Parietal lobe (tissue), 1 donor: ENCODE results near the gene IL22RA1. TPM values are rescaled to one million over a fixed set of nuclear protein-coding genes. Genes with fewer than 3 reads are reported as not detected.

Source experiments
- total RNA-seq: library from RNA; depleted of rRNA; stranded (reverse); fragments of >200 nt; gene quantifications from one replicate; pipeline ENCODE4 v1.2.3, GENCODE V29; 2014

IL22RA1 gene, protein sequence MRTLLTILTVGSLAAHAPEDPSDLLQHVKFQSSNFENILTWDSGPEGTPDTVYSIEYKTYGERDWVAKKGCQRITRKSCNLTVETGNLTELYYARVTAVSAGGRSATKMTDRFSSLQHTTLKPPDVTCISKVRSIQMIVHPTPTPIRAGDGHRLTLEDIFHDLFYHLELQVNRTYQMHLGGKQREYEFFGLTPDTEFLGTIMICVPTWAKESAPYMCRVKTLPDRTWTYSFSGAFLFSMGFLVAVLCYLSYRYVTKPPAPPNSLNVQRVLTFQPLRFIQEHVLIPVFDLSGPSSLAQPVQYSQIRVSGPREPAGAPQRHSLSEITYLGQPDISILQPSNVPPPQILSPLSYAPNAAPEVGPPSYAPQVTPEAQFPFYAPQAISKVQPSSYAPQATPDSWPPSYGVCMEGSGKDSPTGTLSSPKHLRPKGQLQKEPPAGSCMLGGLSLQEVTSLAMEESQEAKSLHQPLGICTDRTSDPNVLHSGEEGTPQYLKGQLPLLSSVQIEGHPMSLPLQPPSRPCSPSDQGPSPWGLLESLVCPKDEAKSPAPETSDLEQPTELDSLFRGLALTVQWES
- total RNA-seq: not detected

DNA sequence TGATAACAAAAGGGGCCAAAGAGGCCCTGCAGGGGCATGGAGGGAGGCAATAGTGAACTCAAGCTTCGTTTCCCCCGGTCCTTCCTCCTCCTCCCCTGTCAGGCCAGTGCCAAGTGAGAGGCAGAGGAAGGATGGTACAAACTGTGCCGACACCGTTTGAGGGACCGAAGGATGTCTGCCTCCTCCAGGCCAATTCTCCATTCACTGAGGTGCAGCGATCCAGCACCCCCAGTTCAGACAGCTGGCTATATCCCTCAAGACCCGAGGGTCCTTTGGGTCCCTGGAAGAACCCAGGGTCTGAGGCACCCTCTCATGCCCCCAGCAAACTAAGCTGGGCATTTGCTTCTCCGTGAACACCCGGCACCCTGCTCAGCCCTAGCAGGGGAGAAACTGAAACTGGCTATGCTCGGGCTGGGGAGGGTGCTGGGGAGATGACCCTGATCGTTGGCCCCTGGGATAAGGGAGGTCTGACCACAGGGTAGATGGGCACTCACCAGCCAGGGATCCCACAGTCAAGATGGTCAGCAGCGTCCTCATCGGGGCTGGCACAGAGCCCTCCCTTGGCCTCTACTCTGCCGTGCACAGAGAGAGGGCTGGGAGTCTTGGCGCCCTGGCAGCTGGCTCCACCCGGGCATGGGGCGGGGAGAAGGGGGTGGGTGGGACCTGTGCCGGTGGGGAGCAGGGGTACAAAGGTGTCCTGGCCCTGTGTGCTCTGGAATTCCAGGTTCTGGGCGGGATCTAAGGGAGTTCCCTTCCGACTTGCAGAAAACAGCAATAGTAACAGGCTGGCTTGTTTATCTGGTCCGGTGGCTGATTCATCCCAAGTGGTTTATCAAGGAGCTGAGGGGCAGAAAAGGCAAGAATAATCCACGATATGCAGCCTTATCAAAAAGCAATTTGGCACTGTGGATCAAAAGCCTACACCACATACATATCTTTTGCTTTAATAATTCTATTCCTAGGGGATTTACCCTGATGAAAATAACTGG lies at the start of gene IL22RA1:
Gene IL22RA1, minus strand, starts transcription at position 595 of the 989 bp plus-strand sequence. Its CDS starts 58 bp downstream, at position 537.

DNA sequence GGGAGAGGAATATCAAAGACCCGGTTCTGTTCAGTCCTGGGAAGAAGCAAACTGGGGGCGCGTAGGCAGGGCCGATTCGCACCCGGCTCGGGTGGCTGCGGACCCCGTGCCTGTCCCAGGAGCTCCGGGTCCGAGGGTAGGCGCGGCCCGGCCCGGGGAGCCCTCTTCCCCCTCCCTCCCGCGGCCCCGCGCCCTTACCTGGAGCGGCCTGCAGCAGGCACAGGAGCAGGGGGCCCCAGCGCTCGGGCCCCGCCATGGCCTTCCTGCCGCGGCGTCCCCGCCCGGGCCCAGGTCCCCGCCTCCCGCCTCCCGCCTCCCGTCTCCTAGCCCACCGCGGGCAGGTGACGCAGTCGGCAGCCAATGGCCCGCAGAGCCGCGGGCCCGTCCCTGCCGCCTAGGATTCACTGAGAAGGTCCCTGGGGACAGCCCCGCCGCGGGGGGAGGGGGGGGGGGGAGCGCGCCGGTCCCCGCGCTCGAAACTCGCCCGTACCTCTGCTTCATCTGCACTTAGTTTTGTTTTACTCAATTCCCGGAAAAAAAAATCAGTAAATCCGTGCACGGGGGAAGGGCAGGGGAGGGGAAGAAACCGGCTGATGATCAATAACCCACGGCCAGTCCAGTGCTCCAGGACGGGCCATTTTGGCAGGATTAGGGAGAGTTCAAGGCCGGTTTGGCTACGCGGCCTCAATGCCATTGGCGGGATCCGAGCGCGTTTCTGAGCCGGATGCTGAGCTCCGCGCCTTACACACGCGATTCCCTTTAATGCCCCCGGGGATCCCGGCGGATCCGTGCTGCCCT lies 44.3 kb upstream of the IL22RA1 start, which contains the start of gene IFNLR1:
Gene IFNLR1, minus strand, starts transcription at position 297 of the 798 bp plus-strand sequence. Its CDS starts 41 bp downstream, at position 256.

DNA sequence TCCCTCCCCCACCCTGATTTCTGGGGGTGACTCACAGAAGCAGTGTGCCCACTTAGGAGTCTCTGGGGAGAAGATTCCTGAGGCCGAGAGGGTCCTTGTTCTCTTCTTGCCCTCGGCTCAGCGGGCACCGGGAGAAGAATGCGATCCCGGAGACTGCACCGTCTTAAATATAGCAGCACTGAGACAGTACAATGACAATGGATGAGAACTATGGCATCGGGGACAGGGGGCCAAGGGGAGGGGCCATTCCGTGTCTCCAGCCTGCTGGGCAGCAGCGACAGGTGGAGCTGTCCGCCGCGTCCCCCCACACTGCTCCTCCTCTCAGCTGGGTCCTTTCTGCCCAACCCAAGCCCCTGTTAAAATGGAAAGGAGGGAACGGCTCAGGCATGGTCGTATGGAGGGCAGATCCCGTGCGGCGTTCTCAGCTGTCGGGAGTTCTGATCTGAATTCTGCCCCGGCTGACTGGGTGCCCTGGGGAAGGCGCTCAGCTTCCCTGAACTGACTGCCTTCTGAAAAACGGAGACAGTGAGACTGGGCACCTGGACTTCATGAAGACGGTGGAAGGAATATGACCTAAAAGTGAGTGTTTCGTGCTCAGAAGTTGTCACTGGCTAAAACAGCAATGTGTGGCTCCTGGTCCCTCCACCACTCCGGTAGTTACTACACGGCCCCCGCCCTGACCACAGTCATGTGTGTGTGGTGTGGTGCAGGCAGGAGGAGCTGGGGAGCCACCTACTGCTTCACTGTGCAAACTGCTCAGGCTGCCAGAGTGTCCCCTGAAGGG lies 30.8 kb downstream of the IL22RA1 start, which contains the start of gene MYOM3:
Gene MYOM3, minus strand, starts transcription at position 140 of the 784 bp plus-strand sequence. CDS start 3,499 bp downstream, outside the sequence.

Other genes with a start within 250 kb of the IL22RA1 start
- not detected for gene CNR2, start 229.8 kb downstream of the IL22RA1 start, total RNA-seq
- 59.8 TPM for gene PNRC2, start 183.3 kb downstream of the IL22RA1 start, total RNA-seq
- gene SRSF10, start 162.8 kb downstream of the IL22RA1 start, total RNA-seq: 187 TPM
- not detected for gene MYOM3, start 31.0 kb downstream of the IL22RA1 start, total RNA-seq
- under 0.01 TPM for gene IFNLR1, start 44.1 kb upstream of the IL22RA1 start, total RNA-seq
- not detected for gene GRHL3, start 176.2 kb upstream of the IL22RA1 start, total RNA-seq